Osteoblast (primary cell): ENCODE results near the gene CFL1. TPM values are rescaled to one million over a fixed set of nuclear protein-coding genes. Genes with fewer than 3 reads are reported as not detected.

Experiments
- DNase-seq: peaks from one replicate; pipeline ENCODE4 v3.0.0; 2011; ENCODE audit warnings: low spot score, mixed read lengths; ENCODE audit not compliant: insufficient read length; ENCODE audit errors: missing footprints
- H2AFZ ChIP-seq: 2 replicates; pipeline ENCODE4 v1.6.0; 2011; ENCODE audit warnings: mild to moderate bottlenecking, low read length
- H3K27ac ChIP-seq: 2 replicates; pipeline ENCODE4 v1.5.1; 2011; ENCODE audit warnings: mild to moderate bottlenecking, low read depth, low read length, moderate library complexity
- H3K27me3 ChIP-seq: 2 replicates; pipeline ENCODE4 v1.6.0; 2012; ENCODE audit warnings: mild to moderate bottlenecking, control low read depth, inconsistent platforms, low read length, moderate library complexity; ENCODE audit not compliant: insufficient read depth
- H3K36me3 ChIP-seq: 2 replicates; pipeline ENCODE4 v1.5.1; 2011; ENCODE audit warnings: mild to moderate bottlenecking, low read length, control low read depth, moderate library complexity; ENCODE audit not compliant: insufficient read depth
- H3K4me1 ChIP-seq: 2 replicates; pipeline ENCODE4 v1.5.1; 2011; ENCODE audit warnings: mild to moderate bottlenecking, low read length, control low read depth, moderate library complexity; ENCODE audit not compliant: insufficient read depth
- H3K4me2 ChIP-seq: 2 replicates; pipeline ENCODE4 v1.6.0; 2011; ENCODE audit warnings: mild to moderate bottlenecking, low read length; ENCODE audit not compliant: insufficient read depth
- H3K4me3 ChIP-seq: fragments of 200-600 bp; sonication (generic); 3 replicates; pipeline ENCODE4 v1.5.1; 2012; ENCODE audit warnings: mild to moderate bottlenecking, low read length, inconsistent platforms; ENCODE audit not compliant: insufficient read depth
- H3K79me2 ChIP-seq: 2 replicates; pipeline ENCODE4 v1.6.0; 2012; ENCODE audit warnings: mild to moderate bottlenecking, low read length, control low read depth, inconsistent platforms; ENCODE audit not compliant: insufficient read depth
- H3K9me3 ChIP-seq: 2 replicates; pipeline ENCODE4 v1.5.1; 2011; ENCODE audit warnings: low read depth, low read length, control low read depth
- H4K20me1 ChIP-seq: 2 replicates; pipeline ENCODE4 v1.6.0; 2012; ENCODE audit warnings: mild to moderate bottlenecking, low read length, control low read depth; ENCODE audit not compliant: insufficient read depth
- total RNA-seq: library from RNA; depleted of rRNA; stranded (reverse); fragments of >200 nt; gene quantifications from 2 replicates; pipeline ENCODE4 v1.2.3, GENCODE V29; 2012
- TF ChIP-seq, protein P1 (sequence below): IDR thresholded peaks from 2 replicates; pipeline ENCODE4 v1.5.1; 2011; ENCODE audit warnings: mild to moderate bottlenecking, low read depth, low read length, moderate library complexity; ENCODE audit errors: extremely low read depth

CFL1 gene
- total RNA-seq, 1 donor = 704 TPM

DNA sequence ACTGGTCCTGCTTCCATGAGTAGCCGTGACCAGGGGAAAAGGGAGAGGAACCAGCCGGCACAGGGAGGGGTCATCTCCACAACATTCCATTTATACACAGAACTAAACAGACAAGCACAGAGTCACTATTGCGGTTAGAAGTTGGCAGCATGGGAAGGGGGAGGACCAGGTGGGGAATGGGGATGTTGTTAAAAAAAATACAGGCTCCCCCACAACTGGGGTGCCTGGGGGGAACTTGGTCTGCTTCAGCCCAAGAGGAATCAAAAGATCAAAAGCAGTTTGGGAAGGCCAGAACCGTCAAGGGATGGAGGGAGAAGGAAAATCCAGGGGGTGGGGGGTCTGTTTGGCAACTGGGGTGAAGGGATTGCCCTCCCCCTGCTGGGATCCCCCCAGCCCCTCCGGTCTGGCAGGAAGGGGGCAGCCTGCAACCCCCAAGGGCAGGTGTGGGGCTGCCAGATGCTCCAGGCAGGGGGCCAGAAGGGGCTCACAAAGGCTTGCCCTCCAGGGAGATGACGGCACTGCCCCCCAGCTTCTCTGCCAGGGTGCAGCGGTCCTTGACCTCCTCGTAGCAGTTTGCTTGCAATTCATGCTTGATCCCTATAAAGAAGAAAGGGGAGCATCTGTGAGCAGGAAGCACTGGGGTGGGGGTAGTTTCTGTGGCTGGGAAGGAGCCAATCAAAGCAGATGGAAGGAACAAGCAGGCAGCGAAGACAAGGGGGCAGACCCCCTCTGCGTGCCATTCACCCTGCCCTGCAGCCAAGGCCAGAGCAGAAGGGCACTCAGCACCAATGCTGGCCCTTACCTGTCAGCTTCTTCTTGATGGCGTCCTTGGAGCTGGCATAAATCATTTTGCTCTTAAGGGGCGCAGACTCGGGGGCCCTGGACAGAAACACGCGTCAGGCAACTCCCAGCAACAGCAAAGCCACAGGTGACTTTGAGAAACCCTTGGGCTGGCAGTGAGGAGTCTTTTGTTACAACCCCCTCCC, 2.8 kb downstream of the CFL1 start:
- Histone ChIP-seq H3K4me2 (peak overlapping the region; percentile 98), H3K27me3 (no peaks in the 10 kb centered on the region), H3K36me3 (peaks cover 58% of the 10 kb centered on the region), H3K9me3 (no peaks in the 10 kb centered on the region), H3K4me3 (no peak overlapping the region), H2AFZ (no peak overlapping the region), H4K20me1 (peaks cover 51% of the 10 kb centered on the region), H3K27ac (no peak overlapping the region), H3K79me2 (peaks cover 51% of the 10 kb centered on the region), H3K4me1 (peaks cover 33% of the 10 kb centered on the region)
- peak; percentile 45 for DNase-seq
- TF ChIP-seq, protein P1, sequence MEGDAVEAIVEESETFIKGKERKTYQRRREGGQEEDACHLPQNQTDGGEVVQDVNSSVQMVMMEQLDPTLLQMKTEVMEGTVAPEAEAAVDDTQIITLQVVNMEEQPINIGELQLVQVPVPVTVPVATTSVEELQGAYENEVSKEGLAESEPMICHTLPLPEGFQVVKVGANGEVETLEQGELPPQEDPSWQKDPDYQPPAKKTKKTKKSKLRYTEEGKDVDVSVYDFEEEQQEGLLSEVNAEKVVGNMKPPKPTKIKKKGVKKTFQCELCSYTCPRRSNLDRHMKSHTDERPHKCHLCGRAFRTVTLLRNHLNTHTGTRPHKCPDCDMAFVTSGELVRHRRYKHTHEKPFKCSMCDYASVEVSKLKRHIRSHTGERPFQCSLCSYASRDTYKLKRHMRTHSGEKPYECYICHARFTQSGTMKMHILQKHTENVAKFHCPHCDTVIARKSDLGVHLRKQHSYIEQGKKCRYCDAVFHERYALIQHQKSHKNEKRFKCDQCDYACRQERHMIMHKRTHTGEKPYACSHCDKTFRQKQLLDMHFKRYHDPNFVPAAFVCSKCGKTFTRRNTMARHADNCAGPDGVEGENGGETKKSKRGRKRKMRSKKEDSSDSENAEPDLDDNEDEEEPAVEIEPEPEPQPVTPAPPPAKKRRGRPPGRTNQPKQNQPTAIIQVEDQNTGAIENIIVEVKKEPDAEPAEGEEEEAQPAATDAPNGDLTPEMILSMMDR = no peak

DNA sequence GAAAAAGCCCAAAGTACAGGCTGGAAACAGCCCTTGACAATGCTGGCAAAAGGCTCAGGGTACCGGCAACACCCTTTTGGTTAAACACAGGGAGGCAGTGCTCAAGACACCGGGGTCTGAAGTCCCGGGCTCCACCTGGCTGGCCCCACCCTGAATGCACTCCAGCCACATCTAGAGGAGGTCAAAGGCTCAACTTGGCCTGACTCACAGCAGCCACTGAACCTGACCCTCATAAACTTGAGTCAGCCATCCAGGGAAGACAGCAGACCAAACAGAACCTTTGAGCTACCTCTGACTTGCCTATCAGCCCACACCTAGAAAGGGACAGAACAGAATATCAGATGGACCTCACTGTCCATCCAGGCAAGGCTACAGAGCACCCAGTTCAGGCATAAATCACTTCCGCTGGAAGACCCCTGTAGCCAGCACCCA, 3.8 kb downstream of the CFL1 start:
- H3K9me3 ChIP-seq = no peaks in the 10 kb centered on the region
- H3K4me2 ChIP-seq = no peak overlapping the region
- H2AFZ ChIP-seq = no peak overlapping the region
- H3K79me2 ChIP-seq = peaks cover 51% of the 10 kb centered on the region
- peak; percentile 54 for DNase-seq
- H3K27me3 ChIP-seq = no peaks in the 10 kb centered on the region
- no peak overlapping the region for H3K4me3 ChIP-seq
- TF ChIP-seq, protein P1 = no peak
- H3K27ac ChIP-seq = peak overlapping the region; percentile 6
- H3K36me3 ChIP-seq = peaks cover 58% of the 10 kb centered on the region
- peaks cover 51% of the 10 kb centered on the region for H4K20me1 ChIP-seq
- H3K4me1 ChIP-seq = peaks cover 23% of the 10 kb centered on the region

DNA sequence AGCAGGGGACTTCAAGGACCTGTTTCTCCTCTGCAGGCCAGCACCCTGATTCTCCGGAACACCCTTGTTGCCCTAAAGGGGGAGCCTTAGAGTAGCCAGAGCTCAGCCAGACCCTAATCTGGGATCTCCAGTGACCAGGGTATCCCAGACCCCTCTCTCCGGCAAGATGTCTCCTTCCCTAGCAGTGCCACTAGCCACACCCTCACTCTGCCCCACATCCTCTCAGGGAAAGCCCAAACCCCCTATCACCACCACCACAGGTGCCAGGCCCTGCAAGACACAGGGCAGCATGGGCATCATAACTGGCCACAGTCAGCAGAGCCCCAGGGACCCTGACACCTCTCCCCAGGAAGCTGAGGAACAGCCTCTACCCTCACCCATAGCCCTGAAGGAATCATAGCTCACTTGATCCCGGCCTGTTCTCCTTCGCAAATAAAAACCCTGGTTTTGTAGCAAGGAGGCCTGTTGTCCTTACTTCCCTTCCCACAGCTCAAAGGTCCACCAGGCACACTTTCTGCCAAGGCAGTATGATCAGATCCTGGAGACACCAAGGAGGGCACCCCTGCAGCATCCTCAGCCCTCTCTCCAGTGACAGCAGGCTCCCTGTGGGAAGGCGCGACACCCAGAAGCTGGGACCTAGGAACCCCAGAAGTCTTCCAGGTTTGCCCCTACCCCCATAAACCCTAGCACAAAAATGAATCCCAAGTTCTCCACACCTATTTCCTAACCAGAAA, 4.6 kb downstream of the CFL1 start:
- H3K4me3 ChIP-seq = no peak overlapping the region
- no peak overlapping the region for H3K27ac ChIP-seq
- H3K4me2 ChIP-seq = no peak overlapping the region
- no peaks in the 10 kb centered on the region for H3K27me3 ChIP-seq
- H2AFZ ChIP-seq = no peak overlapping the region
- H4K20me1 ChIP-seq = peaks cover 51% of the 10 kb centered on the region
- peak; percentile 58 for DNase-seq
- H3K9me3 ChIP-seq = no peaks in the 10 kb centered on the region
- peaks cover 58% of the 10 kb centered on the region for H3K36me3 ChIP-seq
- peaks cover 16% of the 10 kb centered on the region for H3K4me1 ChIP-seq
- H3K79me2 ChIP-seq = peaks cover 51% of the 10 kb centered on the region
- TF ChIP-seq, protein P1 = no peak
